ENCODE data around the gene CSF3.
"Not testable (repeated sequence)": the region's sequence is repeated elsewhere in the genome, so short reads cannot be mapped to it uniquely, and the experiment has no call there.

DNA sequence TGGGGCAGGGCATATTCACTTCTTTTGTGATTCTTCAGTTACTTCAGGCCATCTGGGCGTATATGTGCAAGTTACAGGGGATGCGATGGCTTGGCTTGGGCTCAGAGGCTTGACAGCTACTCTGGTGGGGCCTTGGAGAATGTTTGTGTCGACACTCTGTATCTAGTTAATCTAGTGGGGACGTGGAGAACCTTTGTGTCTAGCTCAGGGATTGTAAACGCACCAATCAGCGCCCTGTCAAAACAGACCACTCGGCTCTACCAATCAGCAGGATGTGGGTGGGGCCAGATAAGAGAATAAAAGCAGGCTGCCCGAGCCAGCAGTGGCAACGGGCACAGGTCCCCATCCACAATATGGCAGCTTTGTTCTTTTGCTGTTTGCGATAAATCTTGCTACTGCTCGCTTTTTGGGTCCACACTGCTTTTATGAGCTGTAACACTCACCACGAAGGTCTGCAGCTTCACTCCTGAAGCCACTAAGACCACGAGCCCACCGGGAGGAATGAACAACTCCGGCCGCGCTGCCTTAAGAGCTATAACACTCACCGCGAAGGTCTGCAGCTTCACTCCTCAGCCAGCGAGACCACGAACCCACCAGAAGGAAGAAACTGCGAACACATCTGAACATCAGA, 3.1 kb upstream of the CSF3 start:
- TF ChIP-seq YY1 (IDR thresholded peaks at IDR 0.05; ENCODE audit: insufficient read depth, insufficient read length); ZNF274 (IDR thresholded peaks at IDR 0.05; ENCODE audit: low read depth, low read length); SUZ12 (IDR thresholded peaks at IDR 0.05; ENCODE audit: extremely low read depth, insufficient read depth, insufficient read length): not testable (repeated sequence)

All from NT2/D1 (cell line).